Measurements from ENCODE around the gene MRPL20.

The MRPL20 gene

GRCh38 chr1:1440262-1441001, 33.3 kb upstream of the MRPL20 start:
- no peaks in the 10 kb centered on the region for H3K9me3 ChIP-seq (ENCODE audit: control insufficient read depth, insufficient read depth, low read length)
- H3K4me1 ChIP-seq (ENCODE audit: insufficient read depth, low read length) = no peaks in the 10 kb centered on the region; the same call in 1 of the 2 replicates
- H3K36me3 ChIP-seq (ENCODE audit: insufficient read depth, low read length) = no peaks in the 10 kb centered on the region
- no peak overlapping the region for H3K9ac ChIP-seq (ENCODE audit: low read depth, low read length)

DNA sequence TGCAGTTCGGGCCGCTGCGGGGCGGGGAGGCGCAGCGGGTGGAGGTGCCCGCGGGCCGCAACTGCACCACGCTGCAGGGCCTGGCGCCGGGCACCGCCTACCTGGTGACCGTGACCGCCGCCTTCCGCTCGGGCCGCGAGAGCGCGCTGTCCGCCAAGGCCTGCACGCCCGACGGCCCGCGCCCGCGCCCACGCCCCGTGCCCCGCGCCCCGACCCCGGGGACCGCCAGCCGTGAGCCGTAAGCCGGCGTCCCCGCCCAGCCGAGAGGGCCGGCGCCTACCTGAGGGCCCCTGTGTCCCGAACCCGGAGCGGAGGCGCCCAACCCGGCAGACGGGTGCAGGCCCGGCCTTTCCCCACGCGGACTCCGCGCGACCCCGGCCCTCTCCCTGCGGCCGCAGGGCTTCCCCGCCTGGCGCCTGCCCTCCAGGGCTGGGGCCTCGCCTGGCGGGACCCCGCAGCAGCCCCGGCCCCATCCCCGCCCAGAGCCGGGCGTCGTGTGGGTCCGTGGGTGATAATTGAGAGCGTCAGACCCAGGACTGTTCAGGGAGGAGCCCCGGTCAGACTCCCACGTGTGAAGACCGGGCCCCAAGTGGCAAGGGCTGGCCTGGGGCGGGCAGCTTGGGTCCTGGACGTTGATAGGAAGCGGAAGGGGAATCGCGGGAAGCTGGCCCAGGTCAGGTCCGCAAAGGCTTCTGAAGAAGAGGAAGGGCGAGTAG, 32.6 kb upstream of the MRPL20 start:
- H3K36me3 ChIP-seq (ENCODE audit: insufficient read depth, low read length) = no peaks in the 10 kb centered on the region
- H3K9me3 ChIP-seq (ENCODE audit: control insufficient read depth, insufficient read depth, low read length) = no peaks in the 10 kb centered on the region
- H3K9ac ChIP-seq (ENCODE audit: low read depth, low read length) = no peak overlapping the region
- H3K4me1 ChIP-seq (ENCODE audit: insufficient read depth, low read length) = peaks cover 3% of the 10 kb centered on the region

GRCh38 chr1:1438531-1439381, 31.7 kb upstream of the MRPL20 start:
- H3K9ac ChIP-seq (ENCODE audit: low read depth, low read length) = no peak overlapping the region
- peaks cover 11% of the 10 kb centered on the region for H3K4me1 ChIP-seq (ENCODE audit: insufficient read depth, low read length)
- H3K36me3 ChIP-seq (ENCODE audit: insufficient read depth, low read length) = no peaks in the 10 kb centered on the region
- H3K9me3 ChIP-seq (ENCODE audit: control insufficient read depth, insufficient read depth, low read length) = no peaks in the 10 kb centered on the region

DNA sequence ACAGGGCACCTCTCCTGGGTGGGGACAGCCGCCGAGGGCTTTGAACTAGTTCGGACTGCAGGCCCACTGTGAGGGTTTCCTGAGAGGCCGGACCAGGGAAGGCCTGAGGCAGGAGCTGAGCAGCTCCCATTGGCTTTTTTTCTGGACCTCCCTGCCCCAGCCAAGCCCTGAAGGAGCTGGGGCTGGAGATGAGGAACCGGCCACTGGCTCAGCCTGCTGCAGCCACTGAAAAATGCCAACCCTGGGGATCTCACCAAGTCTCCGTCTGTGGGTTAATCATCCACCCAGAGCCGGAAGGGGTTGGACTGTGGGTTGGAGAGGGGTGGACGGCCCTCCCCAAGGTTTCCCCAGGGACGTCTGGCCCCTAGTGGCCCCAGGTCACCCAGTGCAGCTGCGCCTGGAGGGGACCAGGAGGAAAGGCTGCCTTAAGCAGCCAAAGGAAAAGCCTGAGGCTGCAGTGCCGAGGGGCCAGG, 30.8 kb upstream of the MRPL20 start:
- peaks cover 13% of the 10 kb centered on the region for H3K4me1 ChIP-seq (ENCODE audit: insufficient read depth, low read length)
- no peaks in the 10 kb centered on the region for H3K36me3 ChIP-seq (ENCODE audit: insufficient read depth, low read length)
- no peaks in the 10 kb centered on the region for H3K9me3 ChIP-seq (ENCODE audit: control insufficient read depth, insufficient read depth, low read length)
- no peak overlapping the region; the same call in 1 of the 2 replicates for H3K9ac ChIP-seq (ENCODE audit: low read depth, low read length)

DNA sequence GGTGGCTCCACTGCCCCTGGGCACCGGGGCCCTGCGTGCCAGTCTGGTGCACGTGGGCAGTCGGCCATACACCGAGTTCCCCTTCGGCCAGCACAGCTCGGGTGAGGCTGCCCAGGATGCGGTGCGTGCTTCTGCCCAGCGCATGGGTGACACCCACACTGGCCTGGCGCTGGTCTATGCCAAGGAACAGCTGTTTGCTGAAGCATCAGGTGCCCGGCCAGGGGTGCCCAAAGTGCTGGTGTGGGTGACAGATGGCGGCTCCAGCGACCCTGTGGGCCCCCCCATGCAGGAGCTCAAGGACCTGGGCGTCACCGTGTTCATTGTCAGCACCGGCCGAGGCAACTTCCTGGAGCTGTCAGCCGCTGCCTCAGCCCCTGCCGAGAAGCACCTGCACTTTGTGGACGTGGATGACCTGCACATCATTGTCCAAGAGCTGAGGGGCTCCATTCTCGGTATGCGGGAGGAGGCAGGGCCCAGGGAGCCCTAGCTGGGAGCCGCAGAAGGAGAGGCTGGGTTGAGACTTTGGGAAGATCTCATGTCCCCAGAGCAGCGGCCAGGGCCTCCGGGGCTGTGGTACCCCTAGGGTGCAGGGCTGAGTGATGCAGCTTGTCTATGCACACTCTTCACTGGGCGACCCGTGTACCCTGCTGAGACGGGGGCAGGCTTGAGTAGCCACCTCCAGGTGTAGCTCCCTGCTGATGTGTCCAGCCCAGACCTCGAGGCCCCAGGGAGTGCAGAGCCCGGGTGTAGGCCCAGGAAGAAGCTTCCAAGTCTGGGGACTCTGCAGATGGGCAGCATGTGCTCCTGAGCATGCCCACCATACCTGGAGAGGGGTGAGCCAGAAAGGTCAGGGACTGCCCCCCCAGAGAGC, 30.2 kb upstream of the MRPL20 start:
- H3K4me1 ChIP-seq (ENCODE audit: insufficient read depth, low read length) = peaks cover 18% of the 10 kb centered on the region
- no peak overlapping the region for H3K9ac ChIP-seq (ENCODE audit: low read depth, low read length)
- no peaks in the 10 kb centered on the region for H3K36me3 ChIP-seq (ENCODE audit: insufficient read depth, low read length)

DNA sequence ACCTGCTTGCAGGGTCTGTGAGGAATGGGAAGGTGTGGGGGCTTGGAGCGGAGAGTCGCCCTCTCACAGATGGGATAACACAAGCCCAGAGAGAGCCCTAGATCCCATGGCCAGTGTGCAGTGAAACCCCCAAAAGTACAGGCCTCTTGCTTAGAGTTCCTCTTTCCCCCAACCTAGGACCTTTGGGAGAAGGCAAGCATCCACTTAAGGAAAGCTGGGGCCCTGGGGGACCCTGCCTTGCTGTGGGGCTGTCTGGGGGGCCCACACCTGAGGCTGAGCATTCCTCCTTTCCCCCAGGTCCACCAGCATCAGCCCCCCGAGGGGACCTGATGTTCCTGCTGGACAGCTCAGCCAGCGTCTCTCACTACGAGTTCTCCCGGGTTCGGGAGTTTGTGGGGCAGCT, 29.5 kb upstream of the MRPL20 start:
- Histone ChIP-seq H3K9ac (ENCODE audit: low read depth, low read length) (peak overlapping the region; percentile 48; the same call in 1 of the 2 replicates), H3K36me3 (ENCODE audit: insufficient read depth, low read length) (no peaks in the 10 kb centered on the region), H3K9me3 (ENCODE audit: control insufficient read depth, insufficient read depth, low read length) (no peaks in the 10 kb centered on the region), H3K4me1 (ENCODE audit: insufficient read depth, low read length) (peaks cover 22% of the 10 kb centered on the region)

More for the DNA sequence above, 30.2 kb upstream of the MRPL20 start:
- no peaks in the 10 kb centered on the region for H3K9me3 ChIP-seq (ENCODE audit: control insufficient read depth, insufficient read depth, low read length)

- peaks cover 24% of the 10 kb centered on the region for H3K4me1 ChIP-seq (ENCODE audit: insufficient read depth, low read length)
- peak overlapping the region; percentile 48; the same call in 1 of the 2 replicates for H3K9ac ChIP-seq (ENCODE audit: low read depth, low read length)
- no peaks in the 10 kb centered on the region for H3K9me3 ChIP-seq (ENCODE audit: control insufficient read depth, insufficient read depth, low read length)
- H3K36me3 ChIP-seq (ENCODE audit: insufficient read depth, low read length) = no peaks in the 10 kb centered on the region
Measured at GRCh38 chr1:1435911-1436629, 29.0 kb upstream of the MRPL20 start.

DNA sequence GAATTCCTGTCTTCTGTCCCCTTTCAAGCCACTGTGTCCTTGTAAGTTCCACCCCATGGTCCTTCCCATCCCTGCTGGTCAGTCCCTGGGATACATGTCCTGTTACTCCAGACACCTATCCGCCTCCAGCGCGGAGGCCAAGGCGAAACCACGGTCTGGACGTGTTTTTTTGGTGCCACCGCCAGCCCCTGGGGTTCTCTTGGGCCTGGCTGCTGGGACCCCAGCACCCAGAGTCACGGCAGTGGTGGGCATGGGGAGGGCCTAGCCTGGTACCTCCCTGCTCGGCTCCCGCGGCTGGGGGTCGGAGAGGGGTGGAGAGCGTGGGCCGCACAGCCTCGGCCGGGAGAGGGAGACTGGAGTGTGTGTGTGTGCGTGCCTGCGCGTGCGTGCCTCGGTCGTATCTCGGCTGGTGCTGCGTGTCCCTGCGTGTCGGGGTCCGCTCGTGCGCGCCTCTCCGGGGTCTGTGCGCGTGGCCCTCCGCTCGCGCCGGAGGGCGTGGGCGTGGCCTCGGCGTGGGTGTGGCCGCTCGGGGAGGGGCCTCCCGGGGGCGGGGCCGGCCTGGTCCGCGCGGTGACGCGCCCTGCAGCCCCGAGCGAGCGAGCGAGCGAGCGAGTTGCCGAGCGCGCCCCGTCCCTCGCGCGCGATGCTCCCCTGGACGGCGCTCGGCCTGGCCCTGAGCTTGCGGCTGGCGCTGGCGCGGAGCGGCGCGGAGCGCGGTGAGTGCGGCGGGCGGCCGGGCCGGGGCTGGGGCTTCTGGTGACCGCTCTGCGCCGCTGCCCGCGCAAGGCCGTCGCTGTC, 28.2 kb upstream of the MRPL20 start, which contains the start of gene VWA1:
Gene VWA1, plus strand, starts transcription at position 585 of the 798 bp plus-strand sequence. Its CDS starts 59 bp downstream, at position 644.
- H3K36me3 ChIP-seq (ENCODE audit: insufficient read depth, low read length) = no peaks in the 10 kb centered on the region
- H3K4me1 ChIP-seq (ENCODE audit: insufficient read depth, low read length) = peaks cover 24% of the 10 kb centered on the region
- no peaks in the 10 kb centered on the region for H3K9me3 ChIP-seq (ENCODE audit: control insufficient read depth, insufficient read depth, low read length)
- H3K9ac ChIP-seq (ENCODE audit: low read depth, low read length) = peak within 1 kb of the TSS; percentile 48

DNA sequence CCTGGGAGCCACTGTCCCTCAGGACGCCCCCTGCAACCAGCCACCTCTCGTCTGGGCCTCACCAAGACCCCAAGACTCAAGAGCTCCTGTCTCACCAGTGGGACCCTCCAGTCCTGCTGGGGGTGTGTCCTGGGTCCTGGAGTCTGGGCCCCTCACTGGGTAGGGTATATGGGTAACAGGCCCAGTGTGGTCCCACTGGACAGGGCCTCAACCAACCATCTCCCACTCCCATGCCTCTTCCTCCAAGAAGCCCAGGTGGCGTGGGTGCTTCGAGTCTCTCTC, 27.7 kb upstream of the MRPL20 start:
- H3K9ac ChIP-seq (ENCODE audit: low read depth, low read length) = peak overlapping the region; percentile 48
- no peaks in the 10 kb centered on the region for H3K36me3 ChIP-seq (ENCODE audit: insufficient read depth, low read length)
- peaks cover 24% of the 10 kb centered on the region for H3K4me1 ChIP-seq (ENCODE audit: insufficient read depth, low read length)
- H3K9me3 ChIP-seq (ENCODE audit: control insufficient read depth, insufficient read depth, low read length) = no peaks in the 10 kb centered on the region

DNA sequence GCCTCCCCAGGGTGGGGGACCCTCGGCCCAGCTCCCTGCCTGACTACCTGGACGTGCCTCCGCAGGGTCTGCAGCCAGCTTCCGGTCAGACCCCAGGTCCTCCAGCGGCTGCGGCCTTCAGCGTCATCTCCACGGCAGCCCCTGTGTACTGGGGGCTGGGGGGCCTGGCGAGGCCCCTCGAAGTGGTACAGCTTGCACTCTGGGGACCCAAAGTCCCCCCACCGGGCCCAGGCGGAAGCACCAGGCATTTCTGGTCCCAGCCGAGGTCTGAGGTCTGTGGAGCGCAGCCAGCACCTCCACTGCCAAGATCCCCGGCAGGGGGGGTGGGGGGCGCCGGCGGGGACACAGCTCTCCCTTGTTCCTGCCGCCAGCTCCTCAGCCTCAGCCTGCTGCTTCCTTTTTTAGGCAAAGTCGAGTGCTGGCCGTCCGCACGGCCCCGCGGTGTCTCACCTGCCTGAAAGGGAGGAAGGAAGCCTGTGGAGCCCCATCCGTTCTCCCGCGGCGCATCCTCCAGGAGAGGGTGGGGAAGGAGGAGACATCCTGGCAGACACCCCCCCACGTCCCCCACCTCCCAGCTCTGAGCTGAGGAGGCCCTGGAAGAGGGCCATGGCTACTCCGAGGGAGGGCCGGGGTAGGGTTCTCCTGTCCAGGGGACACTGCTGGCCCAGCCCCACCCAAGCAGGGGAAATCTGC, 27.2 kb upstream of the MRPL20 start:
- H3K9ac ChIP-seq (ENCODE audit: low read depth, low read length) = peak overlapping the region; percentile 48
- no peaks in the 10 kb centered on the region for H3K9me3 ChIP-seq (ENCODE audit: control insufficient read depth, insufficient read depth, low read length)
- no peaks in the 10 kb centered on the region for H3K36me3 ChIP-seq (ENCODE audit: insufficient read depth, low read length)
- H3K4me1 ChIP-seq (ENCODE audit: insufficient read depth, low read length) = peaks cover 24% of the 10 kb centered on the region

DNA sequence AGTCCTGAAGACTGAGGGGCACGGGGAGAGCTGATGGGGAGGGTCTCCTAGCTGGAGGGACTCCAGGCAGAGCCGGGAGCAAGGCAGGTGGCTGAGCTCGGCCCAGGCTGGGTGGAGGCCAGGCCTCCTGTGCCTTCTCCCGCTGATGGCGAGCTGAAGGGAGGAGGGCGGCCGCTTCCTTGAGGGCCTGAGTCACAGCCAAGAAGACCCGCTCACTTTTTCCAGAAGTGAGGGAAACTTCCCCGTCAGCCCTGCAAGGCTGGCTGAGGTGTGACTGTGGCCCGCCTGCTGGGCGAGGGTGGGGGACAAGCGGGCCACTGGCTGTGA, 26.7 kb upstream of the MRPL20 start:
- Histone ChIP-seq H3K9ac (ENCODE audit: low read depth, low read length) (peak overlapping the region; percentile 48), H3K4me1 (ENCODE audit: insufficient read depth, low read length) (peaks cover 24% of the 10 kb centered on the region), H3K36me3 (ENCODE audit: insufficient read depth, low read length) (no peaks in the 10 kb centered on the region), H3K9me3 (ENCODE audit: control insufficient read depth, insufficient read depth, low read length) (no peaks in the 10 kb centered on the region)
